HG03460 (cell line): ENCODE results near the gene NSUN2.

ENCODE experiments used
- ATAC-seq: cut with Tn5 transposase; IDR thresholded peaks from one replicate; pipeline ENCODE4 v1.9.1; 2021; ENCODE audit not compliant: unreplicated experiment

The NSUN2 gene

GRCh38 chr5:6567068-6567467, 65.8 kb downstream of the NSUN2 start:
- ATAC-seq, result no peak

- ATAC-seq, result no peak
Observed at GRCh38 chr5:6565492-6565891, 67.4 kb downstream of the NSUN2 start.

GRCh38 chr5:6557807-6558575, 74.9 kb downstream of the NSUN2 start:
- ATAC-seq, result no peak

- ATAC-seq, result no peak
Observed at GRCh38 chr5:6556802-6557102, 76.1 kb downstream of the NSUN2 start.

- no peak for ATAC-seq
Observed at GRCh38 chr5:6556089-6556801, 76.6 kb downstream of the NSUN2 start.

GRCh38 chr5:6554812-6555211, 78.0 kb downstream of the NSUN2 start:
- ATAC-seq, result no peak

- no peak for ATAC-seq
Observed at GRCh38 chr5:6553972-6554371, 78.9 kb downstream of the NSUN2 start.

- no peak for ATAC-seq
Observed at GRCh38 chr5:6552612-6553011, 80.2 kb downstream of the NSUN2 start.

GRCh38 chr5:6551955-6552313, 80.9 kb downstream of the NSUN2 start:
- ATAC-seq, result no peak

GRCh38 chr5:6551287-6551954, 81.4 kb downstream of the NSUN2 start:
- ATAC-seq, result no peak

GRCh38 chr5:6550628-6551027, 82.2 kb downstream of the NSUN2 start:
- no peak for ATAC-seq
